Measurements from ENCODE around the gene CLDN9.
A peak's percentile ranks its signal among the peaks of the same experiment; 100 is the strongest.

CLDN9 gene

GRCh38 chr16:3020604-3021448 is 8.1 kb downstream of the CLDN9 start:
- DNase-seq = no peak

- peak; percentile 57 for DNase-seq
These were observed 8.9 kb downstream of the CLDN9 start for GRCh38 chr16:3021449-3022207.

GRCh38 chr16:3022208-3022683 is 9.5 kb downstream of the CLDN9 start:
- DNase-seq = peak; percentile 15

GRCh38 chr16:3022684-3023414 is 10.1 kb downstream of the CLDN9 start:
- no peak for DNase-seq

GRCh38 chr16:3023415-3023668 is 10.6 kb downstream of the CLDN9 start:
- no peak for DNase-seq

GRCh38 chr16:3023669-3024478 is 11.2 kb downstream of the CLDN9 start, which contains the start of the genes HCFC1R1 and THOC6:
Gene HCFC1R1 (minus strand): TSS chr16:3023942. CDS start chr16:3023941, 1 bp downstream.
Gene THOC6 (plus strand): TSS chr16:3024035. CDS start chr16:3024327, 292 bp downstream.
- DNase-seq = peak; percentile 95

GRCh38 chr16:3025032-3026002 is 12.6 kb downstream of the CLDN9 start:
- DNase-seq = no peak

- no peak for DNase-seq
These were observed 13.3 kb downstream of the CLDN9 start for GRCh38 chr16:3026003-3026378.

GRCh38 chr16:3026609-3027488 is 14.1 kb downstream of the CLDN9 start:
- no peak for DNase-seq

GRCh38 chr16:3027489-3027795 is 14.7 kb downstream of the CLDN9 start:
- no peak for DNase-seq

GRCh38 chr16:3027983-3028715 is 15.4 kb downstream of the CLDN9 start:
- DNase-seq = no peak

- no peak for DNase-seq
These were observed 16.1 kb downstream of the CLDN9 start for GRCh38 chr16:3028716-3029319.

- no peak for DNase-seq
These were observed 16.9 kb downstream of the CLDN9 start for GRCh38 chr16:3029491-3030221.

GRCh38 chr16:3030222-3031212 is 17.8 kb downstream of the CLDN9 start:
- no peak for DNase-seq

GRCh38 chr16:3032624-3033023 is 19.9 kb downstream of the CLDN9 start:
- no peak for DNase-seq

GRCh38 chr16:3035289-3035971 is 22.7 kb downstream of the CLDN9 start:
- no peak for DNase-seq
